GM10248 (cell line): ENCODE results near the gene TFE3.
"Not testable (repeated sequence)": the region's sequence is repeated elsewhere in the genome, so short reads cannot be mapped to it uniquely, and the experiment has no call there.

Source experiments
- CTCF ChIA-PET: fragments of 300-600 bp; sonication (Branson Sonifier 250); formaldehyde crosslinking; extraction: SDS; loops from one replicate; lab custom pipeline; 2021; ENCODE audit warnings: antibody characterized with exemption; lab: Yijun Ruan, JAX
- POLR2A ChIA-PET: fragments of 350-650 bp; sonication (Branson Sonifier 250); formaldehyde crosslinking; extraction: SDS; loops from one replicate; lab custom pipeline; 2020; ENCODE audit warnings: antibody characterized with exemption; lab: Yijun Ruan, JAX
- DNase-seq: peaks from one replicate; pipeline ENCODE4 v3.0.0; 2012; ENCODE audit errors: extremely low spot score
- CTCF ChIP-seq: IDR thresholded peaks from 2 replicates; pipeline ENCODE4 v1.5.1; 2012; ENCODE audit warnings: mild to moderate bottlenecking, low read depth; ENCODE audit errors: extremely low read depth, missing control alignments, control extremely low read depth

Gene TFE3

GRCh38 chrX:48983896-48984295, 59.3 kb downstream of the TFE3 start:
- ChIA-PET POLR2A (interaction anchor here (0.6 kb wide), 1 partner anchor 385 kb away, joined by 3 read pairs; no protein-coding TSS in a partner anchor), CTCF (no interaction called here)
- no peak for TF ChIP-seq CTCF
- no peak for DNase-seq

GRCh38 chrX:48983081-48983480, 60.1 kb downstream of the TFE3 start:
- CTCF ChIA-PET = interaction anchor here (2.1 kb wide), 1 partner anchor 10 kb away, joined by 6 read pairs; the partner anchor contains the start of gene KCND1
- POLR2A ChIA-PET = no interaction called here
- DNase-seq = no peak

GRCh38 chrX:48981178-48981577, 62.0 kb downstream of the TFE3 start:
- DNase-seq = no peak
- no peak for TF ChIP-seq CTCF
- ChIA-PET CTCF (interaction anchor here (2.1 kb wide), 1 partner anchor 9 kb away, joined by 6 read pairs; the partner anchor contains the start of gene KCND1), POLR2A (no interaction called here)

More at GRCh38 chrX:48983081-48983480, 60.1 kb downstream of the TFE3 start:
- TF ChIP-seq CTCF = no peak

- POLR2A ChIA-PET, CTCF ChIA-PET, DNase-seq: not testable (repeated sequence)
These were observed 62.8 kb downstream of the TFE3 start for GRCh38 chrX:48980341-48980740.
